GM19099 (cell line): ENCODE results near the gene SSBP4.
A peak's percentile ranks its signal among the peaks of the same experiment; 100 is the strongest.

ENCODE experiments used
- POLR2A ChIP-seq: IDR thresholded peaks from 3 replicates; pipeline ENCODE4 v1.6.1; 2011; ENCODE audit warnings: low read depth; ENCODE audit not compliant: insufficient read length; ENCODE audit errors: extremely low read depth

SSBP4 gene

DNA sequence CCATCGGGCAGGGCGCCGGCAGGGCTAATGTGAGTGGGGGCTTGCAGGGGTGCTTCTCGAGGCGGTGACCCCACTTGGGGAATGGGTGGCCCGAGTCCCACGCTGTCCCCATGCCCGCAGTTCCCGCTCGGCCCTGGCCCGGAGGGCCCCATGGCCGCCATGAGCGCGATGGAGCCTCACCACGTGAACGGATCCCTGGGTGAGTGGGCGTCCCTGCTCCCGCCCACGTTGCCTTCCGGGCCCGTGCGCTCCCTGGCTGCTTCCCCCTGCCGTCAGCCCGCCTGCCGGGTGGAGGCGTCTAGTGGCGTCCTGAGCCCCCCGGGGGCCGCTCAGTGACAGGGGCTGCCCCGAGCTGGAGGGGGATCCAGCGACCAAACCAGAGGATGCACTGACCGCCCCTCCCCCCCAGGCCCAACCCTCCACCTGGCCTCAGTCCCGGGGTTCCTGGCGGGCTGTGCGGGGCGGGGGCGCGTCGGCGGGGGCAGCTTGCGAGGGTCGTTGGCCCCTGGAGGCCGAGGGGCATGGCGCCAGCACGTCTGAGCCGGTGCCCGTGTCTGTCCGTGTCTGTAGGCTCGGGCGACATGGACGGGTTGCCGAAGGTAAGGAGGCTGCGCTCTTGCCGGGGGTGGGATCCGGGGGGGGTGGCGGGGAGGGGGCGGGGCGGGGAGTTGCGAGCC is 14.0 kb downstream of the SSBP4 start:
- peak; percentile 70 for TF ChIP-seq POLR2A

DNA sequence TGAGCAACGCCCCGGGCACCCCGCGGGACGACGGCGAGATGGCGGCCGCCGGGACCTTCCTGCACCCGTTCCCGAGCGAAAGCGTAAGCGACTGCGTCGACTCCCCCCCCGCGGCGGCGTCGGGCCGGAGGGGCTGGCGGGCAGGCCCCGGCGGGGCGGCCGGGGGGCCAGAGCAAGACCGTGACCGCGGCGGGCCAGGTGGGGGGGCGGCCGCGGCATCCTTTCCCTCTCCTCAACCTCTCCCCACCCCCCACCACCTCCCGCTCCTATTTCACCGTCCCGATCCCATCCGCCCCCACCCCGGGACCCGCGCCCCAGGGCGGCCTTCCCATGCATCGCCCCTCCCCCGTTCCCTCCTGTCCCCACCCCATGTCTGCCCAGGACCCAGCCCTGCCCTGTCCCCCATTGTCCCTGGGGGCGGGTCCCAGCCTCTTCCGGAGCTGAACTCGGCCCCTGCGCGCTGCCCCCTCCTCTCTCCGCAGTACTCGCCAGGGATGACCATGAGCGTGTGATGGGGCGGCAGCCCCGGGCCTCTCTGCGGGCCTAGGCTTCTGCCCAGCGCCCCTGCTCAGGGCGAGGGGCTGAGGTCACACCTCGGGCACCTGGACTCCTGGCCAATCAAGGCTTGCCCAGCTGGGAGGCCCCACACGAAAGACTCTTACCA is 14.7 kb downstream of the SSBP4 start:
- TF ChIP-seq POLR2A, result no peak

DNA sequence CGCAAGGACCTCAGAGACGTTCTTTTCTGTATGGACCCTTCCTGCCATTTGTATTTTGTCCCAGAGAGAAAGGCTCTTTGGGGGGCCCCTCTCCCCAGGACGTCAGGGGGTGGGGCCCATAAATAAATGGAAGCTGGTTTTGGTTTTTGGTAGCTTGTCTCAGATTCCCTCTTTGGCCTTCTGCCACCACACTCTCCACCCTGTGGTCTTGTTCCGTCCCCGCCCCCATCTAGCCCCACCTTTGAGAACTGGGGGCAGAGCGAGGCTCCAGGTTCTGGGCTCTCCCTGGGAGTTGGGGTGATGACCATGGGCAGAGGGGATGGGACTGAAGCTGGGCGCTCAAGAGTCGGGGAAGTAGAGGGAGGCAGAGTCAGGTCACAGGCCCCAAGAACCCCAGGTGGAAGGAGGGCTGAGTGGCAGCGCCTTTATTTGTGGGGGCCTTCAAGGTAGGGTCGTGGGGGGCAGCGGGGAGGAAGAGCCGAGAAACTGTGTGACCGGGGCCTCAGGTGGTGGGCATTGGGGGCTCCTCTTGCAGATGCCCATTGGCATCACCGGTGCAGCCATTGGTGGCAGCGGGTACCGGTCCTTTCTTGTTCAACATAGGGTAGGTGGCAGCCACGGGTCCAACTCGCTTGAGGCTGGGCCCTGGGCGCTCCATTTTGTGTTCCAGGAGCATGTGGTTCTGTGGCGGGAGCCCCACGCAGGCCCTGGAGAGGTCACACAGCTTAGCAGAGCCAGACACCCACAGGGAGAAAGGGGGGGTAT is 15.4 kb downstream of the SSBP4 start:
- no peak for TF ChIP-seq POLR2A

GRCh38 chr19:18435178-18435841 is 16.1 kb downstream of the SSBP4 start:
- TF ChIP-seq POLR2A, result no peak

DNA sequence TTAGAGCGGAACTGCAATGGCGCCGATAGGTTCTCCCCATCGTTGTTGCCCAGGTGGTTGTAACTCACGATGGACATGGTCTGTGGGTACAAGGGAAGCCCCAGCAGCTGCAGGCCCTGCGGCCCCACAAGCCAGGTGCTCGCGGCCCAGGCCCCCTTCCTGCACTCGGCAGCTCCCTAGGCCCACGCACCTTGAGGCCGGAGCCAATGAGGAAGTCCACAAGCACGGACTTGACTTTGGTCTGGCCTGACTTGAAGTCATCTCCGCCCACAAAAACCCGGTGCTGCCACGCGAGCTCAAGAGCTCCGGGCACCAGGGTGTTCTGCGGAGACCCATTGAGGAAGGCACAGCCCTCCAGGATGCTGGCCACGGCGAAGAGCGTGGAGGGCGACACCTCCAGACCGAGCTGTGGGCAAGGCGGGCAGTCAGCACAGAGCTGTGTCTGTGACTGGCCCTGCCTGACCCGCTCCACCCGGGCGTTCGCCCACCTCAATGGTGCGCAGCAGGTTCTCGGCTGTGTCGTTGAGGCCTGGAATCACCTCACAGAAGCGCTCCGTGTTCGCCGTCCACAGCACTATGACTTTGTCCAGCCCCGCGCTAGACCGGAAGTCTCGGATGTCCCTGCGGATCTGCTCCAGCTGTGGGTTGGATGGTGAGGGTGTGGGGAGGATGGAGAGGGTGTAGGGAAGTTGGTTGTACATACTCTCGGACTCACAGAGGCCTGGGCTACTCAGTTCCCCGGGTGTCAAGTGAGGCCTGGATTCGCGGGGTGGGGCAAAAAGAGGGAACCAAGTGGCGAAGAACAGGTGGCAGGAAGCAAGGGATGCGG is 16.9 kb downstream of the SSBP4 start:
- no peak for TF ChIP-seq POLR2A

DNA sequence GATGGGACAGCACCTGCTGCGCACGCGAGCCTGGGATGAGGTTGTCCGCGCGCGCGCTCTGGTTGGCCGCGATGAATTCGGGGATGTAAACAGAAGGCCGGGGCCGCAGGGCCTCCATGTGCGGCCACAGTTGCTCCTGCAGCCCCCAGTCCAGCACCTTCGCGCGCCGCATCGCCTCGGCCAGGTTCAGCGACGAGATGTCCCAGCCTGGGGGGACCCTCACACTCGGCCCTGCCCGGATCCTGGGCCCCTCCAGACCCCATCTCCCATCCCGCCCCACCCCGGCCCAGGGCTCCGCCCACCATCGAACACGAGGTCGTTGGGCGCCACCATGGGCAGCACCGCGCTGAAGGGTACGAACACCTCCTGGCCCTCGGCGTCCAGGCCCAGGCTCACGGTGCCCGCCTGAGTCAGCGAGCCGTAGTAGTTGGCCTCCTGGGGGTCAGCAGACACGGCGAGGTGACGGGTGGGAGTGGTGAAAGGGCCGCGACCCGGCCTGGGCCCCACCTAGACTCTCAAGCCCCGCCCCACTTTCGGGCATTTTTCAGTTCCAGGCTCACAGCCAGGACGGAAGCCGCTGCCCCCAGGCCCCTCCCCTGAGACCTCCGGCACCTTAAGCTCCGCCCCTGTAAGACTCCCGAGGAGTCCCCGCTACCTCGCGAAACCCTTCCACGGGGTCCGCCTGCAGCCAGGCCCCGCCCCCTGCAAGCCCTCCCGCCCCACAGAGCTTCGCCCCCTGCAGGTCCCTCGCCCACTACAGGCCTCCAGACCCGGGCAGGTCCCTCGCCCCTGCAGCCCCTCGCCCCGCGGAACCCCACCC is 17.7 kb downstream of the SSBP4 start:
- TF ChIP-seq POLR2A, result no peak

DNA sequence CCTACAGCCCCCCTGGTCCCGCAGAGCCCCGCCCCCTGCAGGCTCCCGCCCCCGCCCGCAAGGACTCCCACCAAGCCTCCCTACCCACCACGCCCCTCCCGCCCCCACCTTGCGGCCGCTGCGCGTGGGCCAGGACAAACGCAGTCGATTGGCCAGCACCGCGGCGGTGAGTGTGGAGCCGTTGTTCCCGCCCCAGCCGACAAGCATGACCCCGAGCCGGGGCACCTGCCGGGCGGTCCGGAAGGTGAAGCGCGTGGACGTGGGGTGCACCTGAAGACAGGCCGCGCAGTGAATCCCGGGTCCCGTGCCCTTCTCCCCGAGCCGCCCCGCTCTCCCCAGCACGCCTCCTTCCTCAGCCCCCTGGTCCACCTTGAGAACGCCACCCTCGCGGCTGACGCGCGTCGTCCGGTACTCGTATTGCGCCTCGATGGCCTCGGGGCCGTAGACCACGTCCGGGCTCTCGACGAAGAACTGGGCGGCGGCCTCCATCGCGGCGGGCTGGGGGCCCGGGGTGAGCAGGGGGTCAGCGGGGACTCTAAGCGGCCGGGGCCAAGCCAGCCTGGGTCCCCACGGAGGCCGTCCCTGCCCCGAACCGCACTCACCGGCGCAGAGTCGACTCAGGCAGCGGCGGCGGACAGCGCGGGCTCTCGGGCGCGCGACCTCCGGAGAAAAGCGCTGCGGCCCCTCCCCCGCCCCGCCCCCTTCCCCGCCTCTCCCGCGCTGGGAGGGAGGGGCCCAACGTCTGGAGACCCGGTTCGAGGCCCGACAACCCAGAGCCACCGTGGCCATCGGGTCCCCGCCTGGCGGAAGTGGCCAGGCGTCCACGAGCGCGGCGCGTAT is 18.5 kb downstream of the SSBP4 start, which contains the start of gene ISYNA1:
Gene ISYNA1 (minus strand): TSS at position 643 of the 840 bp plus-strand sequence. CDS start 154 bp downstream, at position 489.
- no peak for TF ChIP-seq POLR2A

DNA sequence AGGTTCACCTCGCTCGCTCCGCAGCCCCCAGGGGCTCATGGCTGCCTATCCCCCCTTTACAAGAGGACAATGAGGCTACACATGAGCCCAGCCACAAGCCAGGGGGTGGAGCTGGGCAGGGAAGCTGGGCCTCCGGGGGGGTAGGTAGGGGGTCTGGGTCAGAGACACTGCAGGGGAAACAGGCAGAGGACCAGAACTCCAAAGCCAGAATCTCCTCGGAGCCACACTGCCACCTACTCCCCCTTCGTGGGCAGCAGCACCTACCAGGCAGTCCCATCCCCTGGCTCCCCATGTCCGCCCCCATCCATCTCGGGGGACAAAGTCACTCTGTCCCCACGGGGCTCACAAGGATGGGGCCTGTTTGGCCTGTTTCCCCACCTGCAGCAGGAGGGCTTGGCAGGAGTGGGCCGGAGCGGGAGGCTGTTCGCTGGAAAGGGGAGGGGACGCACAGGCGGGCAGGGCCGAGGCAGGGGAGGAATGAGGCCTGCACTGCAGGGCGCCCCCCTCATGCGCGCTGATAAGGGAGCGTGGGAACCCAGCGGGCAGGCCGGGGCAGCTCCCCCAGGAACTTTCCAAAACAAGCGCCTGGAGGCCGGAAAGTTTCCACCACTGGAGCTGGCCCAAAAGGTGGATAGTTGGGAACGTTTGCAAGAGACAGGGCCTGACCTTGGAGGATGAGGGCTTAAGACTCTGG is 19.3 kb downstream of the SSBP4 start:
- no peak for TF ChIP-seq POLR2A

GRCh38 chr19:18439025-18439909 is 20.1 kb downstream of the SSBP4 start:
- no peak for TF ChIP-seq POLR2A

- TF ChIP-seq POLR2A, result no peak
Measured at GRCh38 chr19:18439910-18440237, 20.7 kb downstream of the SSBP4 start.

GRCh38 chr19:18440415-18440877 is 21.2 kb downstream of the SSBP4 start:
- no peak for TF ChIP-seq POLR2A
